ENCODE data around the gene HIC1. TPM values are rescaled to one million over a fixed set of nuclear protein-coding genes. Genes with fewer than 3 reads are reported as not detected.

Gene HIC1
- total and polyA plus RNA-seq, 9 of the 15 experiments (the other 6 are each of a cell fraction or from before 2014, with no cell fraction given): 0.01 to 2.5 (median 0.18) TPM

- TF ChIP-seq ZC3H11A (IDR thresholded peaks at IDR 0.05; ENCODE audit: low read depth, low read length) (no peak), ZNF766 (CRISPR knock-in tag; conservative IDR thresholded peaks at IDR 0.05) (no peak)
Measured at GRCh38 chr17:2011411-2012371, 43.2 kb upstream of the HIC1 start (continued).

GRCh38 chr17:2012499-2012898 lies 42.4 kb upstream of the HIC1 start:
- no peaks in the 10 kb centered on the region for H3K9me3 ChIP-seq (replicated peaks; ENCODE audit: control insufficient read depth, insufficient read depth, low read depth, low read length)
- H3K4me2 ChIP-seq (ENCODE audit: insufficient read depth, low read length): no peak overlapping the region
- H3K36me3 ChIP-seq (ENCODE audit: control insufficient read depth, insufficient read depth, low read length): no peaks in the 10 kb centered on the region
- ATAC-seq: no peak
- intact Hi-C loops (cut with micrococcal nuclease) (no loop called here), in situ Hi-C loops (cut with MboI) (no loop called here)
- H3K9me1 ChIP-seq (ENCODE audit: control insufficient read depth, insufficient read depth, low read length): no peaks in the 10 kb centered on the region
- 17% methylated on average over 2 of the region's 4 CpGs for WGBS (ENCODE audit: insufficient coverage, low coverage, missing lambda C conversion rate)
- no peaks in the 10 kb centered on the region for H3K79me2 ChIP-seq (ENCODE audit: control insufficient read depth, insufficient read depth, low read length)
- 0 out of 2 replicates have a peak, but pooled peaks cover 2% of the 10 kb centered on the region for H4K20me1 ChIP-seq (replicated peaks; ENCODE audit: control insufficient read depth, insufficient read depth, low read length)
- DNase-seq (ENCODE audit: extremely low read depth in 1 of 4, low spot score in 3 of 4): no peak
- no peak overlapping the region for H3K4me3 ChIP-seq
- no peak overlapping the region for H3K27ac ChIP-seq (ENCODE audit: extremely low read depth, low read depth, low read length)
- H3K9ac ChIP-seq (ENCODE audit: insufficient read depth in 1 of 2, low read depth in 2 of 2, low read length in 2 of 2): no peak overlapping the region
- FAIRE-seq: no peak
- no TSS peak for BruUV-seq (replicated peaks)
- TF ChIP-seq ZNF316 (IDR thresholded peaks at IDR 0.05) (peak; percentile 35; the same call in 1 of the 2 replicates), EHMT2 (IDR thresholded peaks at IDR 0.05) (no peak), BRF1 (IDR thresholded peaks at IDR 0.05; ENCODE audit: borderline replicate concordance, extremely low read depth, insufficient read length) (no peak), ZNF24 (IDR thresholded peaks at IDR 0.05) (no peak)
- TF ChIP-seq, protein P1, sequence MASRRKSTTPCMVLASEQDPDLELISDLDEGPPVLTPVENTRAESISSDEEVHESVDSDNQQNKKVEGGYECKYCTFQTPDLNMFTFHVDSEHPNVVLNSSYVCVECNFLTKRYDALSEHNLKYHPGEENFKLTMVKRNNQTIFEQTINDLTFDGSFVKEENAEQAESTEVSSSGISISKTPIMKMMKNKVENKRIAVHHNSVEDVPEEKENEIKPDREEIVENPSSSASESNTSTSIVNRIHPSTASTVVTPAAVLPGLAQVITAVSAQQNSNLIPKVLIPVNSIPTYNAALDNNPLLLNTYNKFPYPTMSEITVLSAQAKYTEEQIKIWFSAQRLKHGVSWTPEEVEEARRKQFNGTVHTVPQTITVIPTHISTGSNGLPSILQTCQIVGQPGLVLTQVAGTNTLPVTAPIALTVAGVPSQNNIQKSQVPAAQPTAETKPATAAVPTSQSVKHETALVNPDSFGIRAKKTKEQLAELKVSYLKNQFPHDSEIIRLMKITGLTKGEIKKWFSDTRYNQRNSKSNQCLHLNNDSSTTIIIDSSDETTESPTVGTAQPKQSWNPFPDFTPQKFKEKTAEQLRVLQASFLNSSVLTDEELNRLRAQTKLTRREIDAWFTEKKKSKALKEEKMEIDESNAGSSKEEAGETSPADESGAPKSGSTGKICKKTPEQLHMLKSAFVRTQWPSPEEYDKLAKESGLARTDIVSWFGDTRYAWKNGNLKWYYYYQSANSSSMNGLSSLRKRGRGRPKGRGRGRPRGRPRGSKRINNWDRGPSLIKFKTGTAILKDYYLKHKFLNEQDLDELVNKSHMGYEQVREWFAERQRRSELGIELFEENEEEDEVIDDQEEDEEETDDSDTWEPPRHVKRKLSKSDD (conservative IDR thresholded peaks at IDR 0.05; ENCODE audit: low read length): no peak
- TF ChIP-seq, protein P2, sequence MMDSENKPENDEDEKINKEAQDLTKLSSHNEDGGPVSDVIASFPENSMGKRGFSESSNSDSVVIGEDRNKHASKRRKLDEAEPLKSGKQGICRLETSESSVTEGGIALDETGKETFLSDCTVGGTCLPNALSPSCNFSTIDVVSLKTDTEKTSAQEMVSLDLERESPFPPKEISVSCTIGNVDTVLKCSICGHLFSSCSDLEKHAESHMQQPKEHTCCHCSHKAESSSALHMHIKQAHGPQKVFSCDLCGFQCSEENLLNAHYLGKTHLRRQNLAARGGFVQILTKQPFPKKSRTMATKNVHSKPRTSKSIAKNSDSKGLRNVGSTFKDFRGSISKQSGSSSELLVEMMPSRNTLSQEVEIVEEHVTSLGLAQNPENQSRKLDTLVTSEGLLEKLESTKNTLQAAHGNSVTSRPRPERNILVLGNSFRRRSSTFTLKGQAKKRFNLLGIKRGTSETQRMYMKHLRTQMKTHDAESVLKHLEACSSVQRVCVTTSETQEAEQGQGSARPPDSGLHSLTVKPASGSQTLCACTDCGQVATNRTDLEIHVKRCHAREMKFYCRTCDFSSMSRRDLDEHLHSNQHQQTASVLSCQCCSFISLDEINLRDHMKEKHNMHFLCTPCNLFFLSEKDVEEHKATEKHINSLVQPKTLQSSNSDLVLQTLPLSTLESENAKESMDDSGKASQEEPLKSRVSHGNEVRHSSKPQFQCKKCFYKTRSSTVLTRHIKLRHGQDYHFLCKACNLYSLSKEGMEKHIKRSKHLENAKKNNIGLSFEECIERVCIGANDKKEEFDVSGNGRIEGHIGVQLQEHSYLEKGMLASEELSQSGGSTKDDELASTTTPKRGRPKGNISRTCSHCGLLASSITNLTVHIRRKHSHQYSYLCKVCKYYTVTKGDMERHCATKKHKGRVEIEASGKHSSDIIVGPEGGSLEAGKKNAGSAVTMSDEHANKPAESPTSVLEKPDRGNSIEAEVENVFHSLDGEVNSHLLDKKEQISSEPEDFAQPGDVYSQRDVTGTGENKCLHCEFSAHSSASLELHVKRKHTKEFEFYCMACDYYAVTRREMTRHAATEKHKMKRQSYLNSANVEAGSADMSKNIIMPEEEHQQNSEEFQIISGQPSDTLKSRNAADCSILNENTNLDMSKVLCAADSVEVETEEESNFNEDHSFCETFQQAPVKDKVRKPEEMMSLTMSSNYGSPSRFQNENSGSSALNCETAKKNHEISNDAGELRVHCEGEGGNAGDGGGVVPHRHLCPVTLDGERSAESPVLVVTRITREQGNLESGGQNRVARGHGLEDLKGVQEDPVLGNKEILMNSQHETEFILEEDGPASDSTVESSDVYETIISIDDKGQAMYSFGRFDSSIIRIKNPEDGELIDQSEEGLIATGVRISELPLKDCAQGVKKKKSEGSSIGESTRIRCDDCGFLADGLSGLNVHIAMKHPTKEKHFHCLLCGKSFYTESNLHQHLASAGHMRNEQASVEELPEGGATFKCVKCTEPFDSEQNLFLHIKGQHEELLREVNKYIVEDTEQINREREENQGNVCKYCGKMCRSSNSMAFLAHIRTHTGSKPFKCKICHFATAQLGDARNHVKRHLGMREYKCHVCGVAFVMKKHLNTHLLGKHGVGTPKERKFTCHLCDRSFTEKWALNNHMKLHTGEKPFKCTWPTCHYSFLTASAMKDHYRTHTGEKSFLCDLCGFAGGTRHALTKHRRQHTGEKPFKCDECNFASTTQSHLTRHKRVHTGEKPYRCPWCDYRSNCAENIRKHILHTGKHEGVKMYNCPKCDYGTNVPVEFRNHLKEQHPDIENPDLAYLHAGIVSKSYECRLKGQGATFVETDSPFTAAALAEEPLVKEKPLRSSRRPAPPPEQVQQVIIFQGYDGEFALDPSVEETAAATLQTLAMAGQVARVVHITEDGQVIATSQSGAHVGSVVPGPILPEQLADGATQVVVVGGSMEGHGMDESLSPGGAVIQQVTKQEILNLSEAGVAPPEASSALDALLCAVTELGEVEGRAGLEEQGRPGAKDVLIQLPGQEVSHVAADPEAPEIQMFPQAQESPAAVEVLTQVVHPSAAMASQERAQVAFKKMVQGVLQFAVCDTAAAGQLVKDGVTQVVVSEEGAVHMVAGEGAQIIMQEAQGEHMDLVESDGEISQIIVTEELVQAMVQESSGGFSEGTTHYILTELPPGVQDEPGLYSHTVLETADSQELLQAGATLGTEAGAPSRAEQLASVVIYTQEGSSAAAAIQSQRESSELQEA (IDR thresholded peaks at IDR 0.05; ENCODE audit: low read depth): no peak
- peaks cover 20 to 54% of the 10 kb centered on the region in 2 experiments for H3K27me3 ChIP-seq (ENCODE audit: control insufficient read depth in 2 of 2, insufficient read depth in 2 of 2, low read length in 2 of 2)
- CTCF ChIA-PET (ENCODE audit: low intra/inter-chr PET ratio): no interaction called here
- H2AFZ ChIP-seq (ENCODE audit: low read depth, low read length): no peak overlapping the region
- POLR2A ChIA-PET: no interaction called here
- peaks cover 0 to 7% of the 10 kb centered on the region in 2 experiments; a peak in 2 of 5 replicates for H3K4me1 ChIP-seq (replicated peaks in 1 of 2; ENCODE audit: control insufficient read depth in 2 of 2, insufficient read depth in 2 of 2, low read length in 2 of 2)

All from K562 (cell line).